H7 (cell line): ENCODE measurements around the gene GPR17. TPM values are rescaled to one million over a fixed set of nuclear protein-coding genes. Genes with fewer than 3 reads are reported as not detected.

Experiments used
- DNase-seq: peaks from one replicate; pipeline ENCODE4 v3.0.0; 2012
- H3K27me3 ChIP-seq: 2 replicates; pipeline ENCODE4 v1.6.0; 2011; ENCODE audit warnings: mild to moderate bottlenecking, low read length; ENCODE audit not compliant: control insufficient read depth, insufficient read depth
- H3K36me3 ChIP-seq: replicated peaks from 2 replicates; pipeline ENCODE4 v1.5.1; 2011; ENCODE audit warnings: low read length; ENCODE audit not compliant: control insufficient read depth, insufficient read depth
- H3K4me3 ChIP-seq: 2 replicates; pipeline ENCODE4 v1.5.1; 2011; ENCODE audit warnings: low read depth, mild to moderate bottlenecking, control low read depth, low read length, moderate library complexity; ENCODE audit not compliant: insufficient read depth
- total RNA-seq: library from RNA; depleted of rRNA; stranded (reverse); fragments of >200 nt; shearing (Covaris generic); gene quantifications from 2 replicates; pipeline ENCODE4 v1.2.3, GENCODE V29; 2014

The GPR17 gene
- total RNA-seq, 1 experiment from 2014 or later, result not detected

GRCh38 chr2:127630864-127631540 lies 15.0 kb upstream of the GPR17 start:
- DNase-seq, result no peak
- Histone ChIP-seq H3K27me3 (no peaks in the 10 kb centered on the region), H3K4me3 (no peak overlapping the region), H3K36me3 (no peaks in the 10 kb centered on the region)

GRCh38 chr2:127631541-127631996 lies 14.4 kb upstream of the GPR17 start:
- Histone ChIP-seq H3K36me3 (no peaks in the 10 kb centered on the region), H3K4me3 (no peak overlapping the region), H3K27me3 (no peaks in the 10 kb centered on the region)
- no peak for DNase-seq

DNA sequence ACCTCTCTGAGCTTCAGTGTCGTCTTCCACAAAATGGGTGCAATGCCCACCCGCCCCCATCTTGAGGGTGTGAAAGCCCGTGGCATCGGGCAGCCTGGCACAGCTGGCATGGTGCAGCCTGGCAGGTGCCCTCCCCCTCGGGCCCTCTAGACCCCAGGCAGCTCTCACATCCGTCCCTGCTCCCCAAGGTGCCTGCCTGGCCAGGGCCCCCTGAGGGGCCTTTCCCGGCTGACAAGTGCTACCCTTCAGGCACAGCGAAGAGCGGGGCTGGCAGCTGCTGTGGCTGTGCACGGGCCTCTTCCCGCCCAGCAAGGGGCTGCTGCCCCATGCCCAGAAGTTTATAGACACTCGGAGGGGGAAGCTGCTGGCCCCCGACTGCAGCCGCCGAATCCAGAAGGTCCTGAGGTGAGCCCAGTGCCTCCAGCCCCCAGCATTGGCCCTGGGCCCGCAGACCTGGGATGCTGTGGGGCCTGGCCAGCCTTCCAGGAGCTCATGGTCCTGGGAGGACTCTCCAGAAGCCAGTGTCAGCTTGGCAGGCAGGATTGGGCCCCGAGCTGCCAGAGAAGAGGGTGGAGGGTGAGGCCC lies 13.9 kb upstream of the GPR17 start:
- H3K4me3 ChIP-seq, result no peak overlapping the region
- no peak for DNase-seq
- H3K36me3 ChIP-seq, result no peaks in the 10 kb centered on the region
- H3K27me3 ChIP-seq, result no peaks in the 10 kb centered on the region

DNA sequence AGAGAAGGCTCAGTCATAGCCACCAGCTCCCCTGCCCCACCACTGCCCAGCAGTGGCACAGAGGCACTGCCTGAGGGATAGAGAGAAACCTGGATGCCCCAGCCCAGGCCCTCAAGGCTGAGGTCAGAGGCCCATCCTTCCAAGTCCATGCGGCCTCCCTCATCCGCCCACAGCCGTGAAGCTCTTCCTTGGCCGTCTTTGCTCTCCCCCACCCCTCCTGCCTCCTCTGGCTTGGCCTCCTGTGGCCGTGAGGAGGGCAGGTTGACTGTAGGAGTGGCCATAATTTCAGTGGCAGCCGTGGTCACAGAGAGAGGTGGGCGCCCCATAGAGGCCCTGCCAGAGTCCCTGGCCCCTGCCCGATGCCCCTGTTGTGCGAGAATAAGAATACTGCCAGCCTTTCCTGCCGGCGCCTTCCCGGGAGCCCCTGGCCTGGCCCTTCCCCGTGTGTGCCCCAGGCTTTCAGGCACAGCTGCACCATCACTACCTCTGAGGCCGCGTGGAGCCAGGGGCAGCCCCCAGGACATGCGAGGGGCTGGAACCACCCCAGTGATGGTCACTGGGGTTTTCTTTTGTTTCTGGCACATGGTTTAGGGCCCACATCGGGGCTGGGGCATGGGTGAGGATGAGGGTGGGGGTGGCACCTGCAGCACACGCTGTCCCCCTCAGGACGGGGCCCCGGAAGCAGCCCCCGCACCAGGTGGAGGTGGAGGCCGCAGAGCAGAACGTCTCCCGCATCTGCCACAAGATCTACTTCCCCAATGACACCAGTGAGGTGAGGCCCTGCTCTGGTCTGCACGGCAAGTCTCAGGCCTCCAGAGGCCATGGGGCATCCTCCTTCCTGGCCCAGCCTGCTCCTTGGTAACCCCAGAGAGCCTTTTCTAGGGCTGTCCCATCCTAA lies 13.1 kb upstream of the GPR17 start:
- H3K27me3 ChIP-seq, result no peaks in the 10 kb centered on the region
- no peak overlapping the region for H3K4me3 ChIP-seq
- DNase-seq, result peak; percentile 64
- no peaks in the 10 kb centered on the region for H3K36me3 ChIP-seq

GRCh38 chr2:127633556-127634065 lies 12.3 kb upstream of the GPR17 start:
- DNase-seq, result no peak
- no peak overlapping the region for H3K4me3 ChIP-seq
- H3K36me3 ChIP-seq, result no peaks in the 10 kb centered on the region
- no peaks in the 10 kb centered on the region for H3K27me3 ChIP-seq

DNA sequence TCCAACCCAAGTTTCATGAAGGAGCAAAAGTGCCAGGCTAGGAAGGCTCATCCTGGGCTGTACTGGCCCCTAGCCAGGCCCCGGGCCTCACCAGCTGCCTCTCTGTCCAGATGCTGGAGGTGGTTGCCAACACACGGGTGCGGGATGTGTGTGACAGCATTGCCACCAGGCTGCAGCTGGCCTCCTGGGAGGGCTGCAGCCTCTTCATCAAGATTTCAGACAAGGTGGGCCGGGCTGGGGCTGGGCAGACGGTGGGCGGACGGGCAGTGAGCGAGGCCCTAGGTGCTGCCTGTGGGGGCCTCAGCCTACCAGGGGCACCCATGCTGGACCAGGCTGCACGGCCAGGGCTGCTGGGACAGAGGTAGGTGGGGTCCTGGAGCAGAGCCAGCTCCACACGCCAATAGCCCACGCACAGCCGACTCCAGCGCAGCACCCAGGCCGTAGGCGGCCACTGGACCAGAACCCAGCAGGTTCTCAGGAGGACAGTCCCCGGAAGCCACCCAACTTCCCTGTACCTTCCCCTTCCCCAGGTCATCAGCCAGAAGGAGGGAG lies 11.8 kb upstream of the GPR17 start:
- H3K36me3 ChIP-seq, result no peaks in the 10 kb centered on the region
- H3K27me3 ChIP-seq, result no peaks in the 10 kb centered on the region
- no peak overlapping the region for H3K4me3 ChIP-seq
- DNase-seq, result no peak

GRCh38 chr2:127634626-127635379 lies 11.2 kb upstream of the GPR17 start:
- no peak for DNase-seq
- no peaks in the 10 kb centered on the region for H3K27me3 ChIP-seq
- H3K4me3 ChIP-seq, result no peak overlapping the region
- H3K36me3 ChIP-seq, result no peaks in the 10 kb centered on the region

- H3K4me3 ChIP-seq, result no peak overlapping the region
- H3K36me3 ChIP-seq, result no peaks in the 10 kb centered on the region
- no peaks in the 10 kb centered on the region for H3K27me3 ChIP-seq
- DNase-seq, result no peak
Measured at GRCh38 chr2:127635380-127636237, 10.3 kb upstream of the GPR17 start.

DNA sequence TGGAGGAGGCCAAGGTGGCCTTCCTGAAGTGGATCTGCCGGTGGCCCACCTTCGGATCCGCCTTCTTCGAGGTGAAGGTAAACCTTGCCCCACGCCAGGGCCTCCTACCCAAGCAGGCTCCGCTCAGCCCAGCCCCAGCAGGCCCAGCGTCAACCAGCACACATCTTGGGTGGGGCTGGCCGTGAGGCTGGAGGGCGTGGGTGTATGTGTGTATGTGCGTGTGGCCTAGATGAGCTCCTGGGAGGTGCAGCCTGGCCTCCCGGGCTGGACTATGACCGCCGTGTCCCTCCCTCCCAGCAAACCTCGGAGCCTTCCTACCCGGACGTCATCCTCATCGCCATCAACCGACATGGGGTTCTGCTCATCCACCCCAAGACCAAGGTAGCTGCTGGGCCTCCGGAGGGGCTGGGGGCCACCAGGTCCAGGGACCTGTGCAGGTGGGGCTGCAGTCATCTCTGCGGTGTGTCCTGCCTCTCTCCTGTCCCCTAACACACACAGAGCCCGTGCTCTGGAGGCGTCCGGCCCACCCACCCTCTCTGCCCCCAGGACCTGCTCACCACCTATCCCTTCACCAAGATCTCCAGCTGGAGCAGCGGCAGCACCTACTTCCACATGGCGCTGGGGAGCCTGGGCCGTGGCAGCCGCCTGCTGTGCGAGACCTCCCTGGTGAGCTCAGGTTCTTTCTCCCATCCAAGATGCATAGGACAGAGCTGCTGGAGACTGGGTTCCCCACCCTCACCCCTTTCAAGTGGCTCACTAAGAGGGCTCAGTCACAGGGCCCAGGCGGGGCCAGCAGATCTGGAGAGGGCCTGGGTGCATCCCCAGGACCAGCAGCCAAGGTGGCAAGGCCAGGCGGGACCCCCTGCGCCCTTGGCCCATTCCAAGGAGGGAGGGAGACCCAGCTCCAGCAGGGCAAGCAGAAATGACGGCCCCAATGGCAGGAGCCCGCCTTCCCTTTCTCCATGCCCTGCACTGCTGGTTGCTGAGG lies 9.4 kb upstream of the GPR17 start:
- DNase-seq, result no peak
- Histone ChIP-seq H3K36me3 (no peaks in the 10 kb centered on the region), H3K4me3 (no peak overlapping the region), H3K27me3 (no peaks in the 10 kb centered on the region)

DNA sequence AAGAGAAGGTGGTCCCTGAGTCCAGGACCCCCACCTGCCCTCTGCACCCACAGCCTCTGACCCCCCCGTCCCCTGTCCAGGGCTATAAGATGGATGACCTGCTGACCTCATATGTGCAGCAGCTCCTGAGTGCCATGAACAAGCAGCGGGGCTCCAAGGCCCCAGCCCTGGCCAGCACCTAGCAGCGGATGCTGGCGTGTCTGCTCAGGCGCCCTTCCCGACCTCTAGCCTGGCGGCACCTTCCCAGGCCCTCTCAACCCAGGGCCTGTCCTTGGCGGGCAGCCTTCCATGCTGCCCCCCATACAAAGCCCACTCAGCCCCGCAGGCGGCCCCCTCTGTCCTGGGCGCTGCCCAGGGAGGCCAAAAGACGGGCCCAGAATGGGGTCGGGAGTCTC lies 8.7 kb upstream of the GPR17 start:
- no peaks in the 10 kb centered on the region for H3K27me3 ChIP-seq
- H3K4me3 ChIP-seq, result no peak overlapping the region; the same call in 1 of the 2 replicates
- no peaks in the 10 kb centered on the region for H3K36me3 ChIP-seq
- DNase-seq, result peak; percentile 74

- DNase-seq, result peak; percentile 90
- H3K4me3 ChIP-seq, result peak overlapping the region; percentile 28; the same call in 1 of the 2 replicates
- no peaks in the 10 kb centered on the region for H3K27me3 ChIP-seq
- H3K36me3 ChIP-seq, result no peaks in the 10 kb centered on the region
Measured at GRCh38 chr2:127637725-127638252, 8.2 kb upstream of the GPR17 start.
